Tibial nerve (tissue), 4 donors: ENCODE data around the gene TPCN1. TPM values are rescaled to one million over a fixed set of nuclear protein-coding genes. Genes with fewer than 3 reads are reported as not detected.

Experiments used
- DNase-seq, 2 donors: peaks; one replicate each; pipeline ENCODE4 v3.0.0-alpha.2; 2019; ENCODE audit warnings: low spot score in 2 of 2
- H3K27ac ChIP-seq, 4 donors: fragments of 200-600 bp; sonication (generic) in 3 of 4; one replicate each; pipeline ENCODE4 v1.5.1; 2017 to 2019; ENCODE audit warnings: mild to moderate bottlenecking in 1 of 4
- H3K27me3 ChIP-seq, 2 donors: fragments of 200-600 bp; sonication (generic) in 1 of 2; one replicate each; pipeline versions ENCODE4 v1.5.1 to v1.6.0; 2017 to 2019
- H3K36me3 ChIP-seq, 3 donors: fragments of 200-600 bp; sonication (generic); one replicate each; pipeline ENCODE4 v1.5.1; 2018 to 2019
- H3K4me1 ChIP-seq, 4 donors: fragments of 200-600 bp; sonication (generic) in 3 of 4; one replicate each; pipeline ENCODE4 v1.5.1; 2017 to 2019
- H3K4me3 ChIP-seq, 4 donors: fragments of 200-600 bp; sonication (generic) in 3 of 4; one replicate each; pipeline ENCODE4 v1.5.1; 2017 to 2019; ENCODE audit warnings: mild to moderate bottlenecking in 1 of 4, moderate library complexity in 1 of 4
- H3K9me3 ChIP-seq, 4 donors: fragments of 200-600 bp; sonication (generic) in 3 of 4; one replicate each; pipeline ENCODE4 v1.5.1; 2017 to 2019
- EP300 ChIP-seq, 2 donors: sonication (generic); formaldehyde crosslinking; IDR thresholded peaks; one replicate each; pipeline ENCODE4 v1.6.1; 2017; ENCODE audit warnings: antibody characterized with exemption in 2 of 2, mild to moderate bottlenecking in 1 of 2
- POLR2A ChIP-seq, 2 donors: fragments of 450-650 bp; IDR thresholded peaks; one replicate each; pipeline ENCODE4 v1.6.1; 2017; ENCODE audit warnings: antibody characterized with exemption in 2 of 2, mild to moderate bottlenecking in 2 of 2, moderate library complexity in 2 of 2
- WGBS, 2 donors: methylation state at CpG; one replicate each; pipeline ENCODE4 v1.1.5; 2018; 5-methylcytosine and 5-hydroxymethylcytosine counted together
- total RNA-seq, 4 donors: library from RNA; depleted of rRNA; stranded (reverse); fragments of >200 nt; gene quantifications; one replicate each; pipeline ENCODE4 v1.1.0, GENCODE V29; 2016
- TF ChIP-seq, protein P1 (sequence below), 5 experiments: fragments of 200-600 bp in 3 of 5; fragments of 450-650 bp in 2 of 5; sonication (generic) in 3 of 5; IDR thresholded peaks; one replicate each; pipeline ENCODE4 v1.5.1; 2016 to 2019; ENCODE audit warnings: antibody characterized with exemption in 5 of 5, mild to moderate bottlenecking in 3 of 5, moderate library complexity in 2 of 5

TPCN1 gene
- total RNA-seq, 4 donors from 2014 or later = 62.7 to 77.6 (median 69.8) TPM

DNA sequence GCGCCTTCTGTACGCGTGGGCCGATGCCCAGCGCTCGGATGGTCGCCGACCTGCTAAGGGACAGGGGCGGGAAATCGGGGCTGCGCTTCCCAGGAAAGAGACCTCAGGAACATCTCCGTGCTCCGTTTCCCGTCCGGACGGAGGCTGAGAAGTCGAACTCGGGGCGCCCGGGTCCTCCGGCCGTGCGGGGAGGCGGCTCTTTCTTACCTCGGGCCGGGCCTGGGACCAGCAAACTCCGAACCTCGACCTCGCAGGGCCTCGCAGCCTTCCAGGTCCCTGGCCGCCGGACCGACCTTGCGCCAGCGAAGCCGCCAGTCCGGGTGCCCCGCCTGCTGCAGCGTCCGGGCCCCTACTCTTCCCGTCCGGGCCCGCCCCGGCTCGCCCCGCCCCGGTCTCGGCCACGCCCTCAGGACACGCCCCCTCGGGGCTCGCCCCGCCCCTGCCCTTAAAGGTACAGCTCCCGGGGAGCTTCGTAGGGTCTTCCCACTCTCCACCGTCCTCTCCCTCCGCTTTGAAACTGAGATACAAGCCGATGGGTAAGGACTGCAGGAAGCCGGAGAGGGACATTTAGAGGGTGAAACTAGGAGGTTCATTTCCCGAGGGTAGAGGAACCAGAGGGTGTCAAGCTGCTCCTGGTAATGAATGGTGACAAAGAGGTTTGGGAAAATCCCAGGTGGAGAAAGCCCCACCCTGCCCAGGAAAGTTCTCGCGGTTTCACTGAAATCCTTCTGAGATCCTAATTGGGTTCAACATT is 113.7 kb downstream of the TPCN1 start, which contains the start of gene SLC8B1:
TSS of gene SLC8B1 (minus strand) at position 324 of the 754 bp plus-strand sequence. CDS start 2,231 bp downstream, outside the sequence.
- peak within 1 kb of the TSS; percentile 54 to 86 (median 72) for H3K27ac ChIP-seq
- 1 to 2% methylated on average over 33 to 51 of the region's 62 CpGs for WGBS, 2 donors
- peaks cover 0 to 31% (median 9%) of the 10 kb centered on the region in 4 donors for H3K4me1 ChIP-seq
- TF ChIP-seq EP300 (IDR thresholded peaks at IDR 0.05) (peak in 1 of 2 donors; percentile 90), POLR2A (IDR thresholded peaks at IDR 0.05) (peak; percentile 84 to 92)
- TF ChIP-seq, protein P1, sequence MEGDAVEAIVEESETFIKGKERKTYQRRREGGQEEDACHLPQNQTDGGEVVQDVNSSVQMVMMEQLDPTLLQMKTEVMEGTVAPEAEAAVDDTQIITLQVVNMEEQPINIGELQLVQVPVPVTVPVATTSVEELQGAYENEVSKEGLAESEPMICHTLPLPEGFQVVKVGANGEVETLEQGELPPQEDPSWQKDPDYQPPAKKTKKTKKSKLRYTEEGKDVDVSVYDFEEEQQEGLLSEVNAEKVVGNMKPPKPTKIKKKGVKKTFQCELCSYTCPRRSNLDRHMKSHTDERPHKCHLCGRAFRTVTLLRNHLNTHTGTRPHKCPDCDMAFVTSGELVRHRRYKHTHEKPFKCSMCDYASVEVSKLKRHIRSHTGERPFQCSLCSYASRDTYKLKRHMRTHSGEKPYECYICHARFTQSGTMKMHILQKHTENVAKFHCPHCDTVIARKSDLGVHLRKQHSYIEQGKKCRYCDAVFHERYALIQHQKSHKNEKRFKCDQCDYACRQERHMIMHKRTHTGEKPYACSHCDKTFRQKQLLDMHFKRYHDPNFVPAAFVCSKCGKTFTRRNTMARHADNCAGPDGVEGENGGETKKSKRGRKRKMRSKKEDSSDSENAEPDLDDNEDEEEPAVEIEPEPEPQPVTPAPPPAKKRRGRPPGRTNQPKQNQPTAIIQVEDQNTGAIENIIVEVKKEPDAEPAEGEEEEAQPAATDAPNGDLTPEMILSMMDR (IDR thresholded peaks at IDR 0.05) = peak in 2 of 5 experiments; percentile 9 to 32
- H3K9me3 ChIP-seq = no peaks in the 10 kb centered on the region
- peak within 1 kb of the TSS; percentile 75 to 92 (median 78) for H3K4me3 ChIP-seq
- peaks cover 0 to 28% (median 0%) of the 10 kb centered on the region in 3 donors for H3K36me3 ChIP-seq
- DNase-seq = peak; percentile 90 to 93
- no peaks in the 10 kb centered on the region for H3K27me3 ChIP-seq

DNA sequence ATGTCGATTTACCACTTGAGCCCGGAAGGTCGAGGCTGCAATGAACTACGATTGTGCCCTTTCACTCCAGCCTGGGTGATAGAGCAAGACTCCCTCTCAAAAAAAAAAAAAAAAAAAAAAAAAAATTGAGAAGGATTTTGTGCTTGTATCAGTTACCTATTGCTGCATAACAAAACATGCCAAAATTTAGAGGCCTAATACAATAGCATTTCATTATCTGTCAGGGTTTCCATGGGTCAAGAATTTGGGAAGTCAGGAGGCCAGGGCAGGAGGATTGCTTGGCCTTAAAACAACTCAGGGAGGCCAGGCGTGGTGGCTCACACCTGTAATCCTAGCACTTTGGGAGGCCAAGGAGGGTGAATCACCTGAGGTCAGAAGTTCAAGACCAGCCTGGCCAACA is 118.3 kb downstream of the TPCN1 start:
- no peaks in the 10 kb centered on the region for H3K9me3 ChIP-seq
- H3K27ac ChIP-seq = no peak overlapping the region
- H3K4me1 ChIP-seq = peaks cover 0 to 11% (median 0%) of the 10 kb centered on the region in 4 donors
- no peak overlapping the region for H3K4me3 ChIP-seq
- no peak for DNase-seq
- WGBS, 2 donors = 96 to 99% methylated on average over 5 of the region's 5 CpGs
- H3K36me3 ChIP-seq = no peaks in the 10 kb centered on the region
- TF ChIP-seq, protein P1 (IDR thresholded peaks at IDR 0.05) = no peak
- TF ChIP-seq EP300 (IDR thresholded peaks at IDR 0.05) (no peak), POLR2A (IDR thresholded peaks at IDR 0.05) (no peak)
- H3K27me3 ChIP-seq = no peaks in the 10 kb centered on the region

DNA sequence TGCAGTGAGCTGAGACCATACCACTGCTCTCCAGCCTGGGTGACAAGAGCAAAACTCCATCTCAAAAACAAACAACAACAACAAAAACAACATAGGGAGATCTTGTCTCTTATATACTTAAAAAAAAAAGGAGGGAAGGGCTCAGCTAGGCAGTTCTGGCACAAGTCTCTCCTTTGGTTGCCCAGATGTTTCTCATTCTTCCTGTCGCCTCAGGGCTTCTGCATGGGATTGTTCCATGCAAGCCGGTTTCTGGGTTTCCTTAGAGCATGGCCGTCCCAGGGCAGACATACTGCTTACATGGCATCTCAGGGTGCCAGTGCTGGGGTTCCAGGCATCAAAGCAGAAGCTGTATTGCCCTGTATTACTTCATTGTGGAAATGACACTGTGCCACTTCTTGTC is 118.8 kb downstream of the TPCN1 start:
- H3K4me1 ChIP-seq = peaks cover 0 to 11% (median 0%) of the 10 kb centered on the region in 4 donors

DNA sequence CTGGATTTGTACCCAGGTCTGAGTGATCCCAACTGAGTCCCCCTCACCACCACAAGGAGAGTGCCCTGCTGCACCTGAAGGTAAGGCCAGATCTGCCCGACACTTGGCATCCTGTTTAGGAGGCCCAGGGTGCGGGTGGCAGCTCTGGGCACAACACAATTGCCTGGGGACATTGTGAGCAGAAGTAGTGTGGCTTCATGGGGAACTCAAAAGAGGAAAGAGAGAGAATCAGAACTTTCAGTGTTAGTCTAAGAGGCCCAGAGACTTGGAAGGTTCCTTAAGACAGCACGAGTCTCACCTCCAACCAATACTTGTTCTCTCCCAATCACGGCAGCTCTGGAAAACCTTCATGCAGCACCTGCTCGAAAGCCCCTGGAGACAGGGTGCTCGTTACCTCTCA is 120.3 kb downstream of the TPCN1 start:
- Histone ChIP-seq H3K27ac (no peak overlapping the region), H3K4me3 (no peak overlapping the region), H3K27me3 (no peaks in the 10 kb centered on the region), H3K9me3 (no peaks in the 10 kb centered on the region), H3K4me1 (no peaks in the 10 kb centered on the region), H3K36me3 (no peaks in the 10 kb centered on the region)
- no peak for DNase-seq
- WGBS, 2 donors = 80 to 83% methylated on average over 6 of the region's 6 CpGs
- no peak for TF ChIP-seq EP300 (IDR thresholded peaks at IDR 0.05)
- no peak for TF ChIP-seq POLR2A (IDR thresholded peaks at IDR 0.05)
- TF ChIP-seq, protein P1 (IDR thresholded peaks at IDR 0.05) = no peak

More for the DNA sequence above, 118.8 kb downstream of the TPCN1 start:
- DNase-seq = no peak
- H3K27ac ChIP-seq = no peak overlapping the region
- TF ChIP-seq EP300 (IDR thresholded peaks at IDR 0.05) (no peak), POLR2A (IDR thresholded peaks at IDR 0.05) (no peak)
- TF ChIP-seq, protein P1 (IDR thresholded peaks at IDR 0.05) = no peak
- H3K27me3 ChIP-seq = no peaks in the 10 kb centered on the region
- H3K9me3 ChIP-seq = no peaks in the 10 kb centered on the region
- no peaks in the 10 kb centered on the region for H3K36me3 ChIP-seq
- 65 to 73% methylated on average over 3 of the region's 3 CpGs for WGBS, 2 donors
- no peak overlapping the region for H3K4me3 ChIP-seq

DNA sequence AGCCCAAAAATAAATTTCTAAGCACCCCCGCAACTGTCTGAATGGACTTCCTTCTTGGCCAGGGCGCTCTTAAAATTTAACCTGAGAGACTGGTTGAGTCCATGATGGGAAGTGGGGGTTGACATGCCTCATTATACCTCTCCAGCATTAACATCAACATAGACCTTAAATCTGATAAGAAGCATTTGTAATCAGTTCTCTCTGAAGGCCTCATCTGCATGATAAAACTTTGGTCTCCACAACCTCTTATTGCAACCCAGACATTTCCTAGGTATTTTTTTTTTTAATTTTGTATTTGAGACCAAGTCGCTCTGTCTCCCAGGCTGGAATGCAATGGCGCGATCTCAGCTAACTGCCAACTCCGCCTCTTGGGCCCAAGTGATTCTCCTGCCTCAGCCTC is 124.1 kb downstream of the TPCN1 start:
- H3K4me1 ChIP-seq = no peaks in the 10 kb centered on the region
- no peaks in the 10 kb centered on the region for H3K27me3 ChIP-seq
- H3K4me3 ChIP-seq = no peak overlapping the region
- H3K9me3 ChIP-seq = no peaks in the 10 kb centered on the region
- TF ChIP-seq, protein P1 (IDR thresholded peaks at IDR 0.05) = no peak
- no peak for TF ChIP-seq EP300 (IDR thresholded peaks at IDR 0.05)
- no peak for TF ChIP-seq POLR2A (IDR thresholded peaks at IDR 0.05)
- no peak for DNase-seq
- WGBS, 2 donors = 86 to 96% methylated on average over 6 of the region's 6 CpGs
- no peaks in the 10 kb centered on the region for H3K36me3 ChIP-seq
- H3K27ac ChIP-seq = no peak overlapping the region
